Endothelial cell of umbilical vein (primary cell): ENCODE measurements around the gene LCOR. TPM values are rescaled to one million over a fixed set of nuclear protein-coding genes. Genes with fewer than 3 reads are reported as not detected.

Source experiments
- BruUV-seq: library from RNA; stranded (reverse); fragments of 400-500 nt; replicated peaks from 2 replicates; lab custom pipeline; 2021; lab: Mats Ljungman, UMichigan
- CTCF ChIA-PET: fragments of 300-600, 350-600 bp; sonication (Branson Sonifier 250); formaldehyde crosslinking; loops from one replicate; lab custom pipeline; 2021; ENCODE audit warnings: antibody characterized with exemption, inconsistent platforms; lab: Charles Lee
- POLR2A ChIA-PET: fragments of 300-600, 350-600 bp; sonication (Branson Sonifier 250); formaldehyde crosslinking; loops from one replicate; lab custom pipeline; 2021; ENCODE audit warnings: antibody characterized with exemption, inconsistent platforms; lab: Charles Lee
- DNase-seq: peaks from one replicate; pipeline ENCODE4 v3.0.0-alpha.2; 2011; ENCODE audit warnings: low read depth, low spot score
- FAIRE-seq: peaks from 2 replicates; lab custom pipeline; 2011; peaks lifted over from hg19 to GRCh38; lab: Jason Lieb, UNC
- H2AFZ ChIP-seq: 2 replicates; pipeline ENCODE4 v1.6.0; 2012; ENCODE audit warnings: low read depth, low read length, control low read depth, inconsistent platforms
- H3K27ac ChIP-seq: 2 replicates; pipeline ENCODE4 v1.5.1; 2011; ENCODE audit warnings: low read depth, mild to moderate bottlenecking, control low read depth, low read length, moderate library complexity; ENCODE audit not compliant: insufficient read depth
- H3K27me3 ChIP-seq, 2 experiments: 2 replicates each; pipeline versions ENCODE4 v1.6.0 to v1.6.1; 2011; ENCODE audit warnings: low read length in 2 of 2, mixed read lengths in 1 of 2; ENCODE audit not compliant: control insufficient read depth in 2 of 2, insufficient read depth in 2 of 2
- H3K36me3 ChIP-seq, 2 experiments: 2 replicates in 1 of 2; 3 replicates in 1 of 2; pipeline ENCODE4 v1.5.1; 2011; ENCODE audit warnings: low read length in 2 of 2, mild to moderate bottlenecking in 1 of 2, moderate library complexity in 1 of 2; ENCODE audit not compliant: control insufficient read depth in 2 of 2, insufficient read depth in 2 of 2; ENCODE audit errors: extremely low read depth in 1 of 2
- H3K4me1 ChIP-seq: 3 replicates; pipeline ENCODE4 v1.5.1; 2011; ENCODE audit warnings: mild to moderate bottlenecking, low read length; ENCODE audit not compliant: control insufficient read depth, insufficient read depth; ENCODE audit errors: extremely low read depth
- H3K4me2 ChIP-seq: 2 replicates; pipeline ENCODE4 v1.6.1; 2011; ENCODE audit warnings: low read length, control low read depth, mixed read lengths; ENCODE audit not compliant: insufficient read depth
- H3K4me3 ChIP-seq, 3 experiments: fragments of 200-600 bp in 1 of 3; sonication (generic), shearing (Covaris generic) in 1 of 3; replicated peaks in 1 of 3; 2 replicates each; pipeline ENCODE4 v1.5.1; 2011 to 2016; ENCODE audit warnings: control low read depth in 3 of 3, low read length in 3 of 3, mild to moderate bottlenecking in 2 of 3, inconsistent platforms in 1 of 3, low read depth in 1 of 3, moderate library complexity in 1 of 3; ENCODE audit not compliant: insufficient read depth in 1 of 3
- H3K79me2 ChIP-seq: 2 replicates; pipeline ENCODE4 v1.6.0; 2012; ENCODE audit warnings: low read length, inconsistent platforms; ENCODE audit not compliant: control insufficient read depth, insufficient read depth
- H3K9ac ChIP-seq: replicated peaks from 2 replicates; pipeline ENCODE3; 2011; ENCODE audit warnings: low read length, control low read depth; ENCODE audit not compliant: insufficient read depth; ENCODE audit errors: extremely low read depth
- H3K9me1 ChIP-seq: replicated peaks from 3 replicates; pipeline ENCODE4 v1.6.0; 2011; ENCODE audit warnings: mild to moderate bottlenecking, low read length; ENCODE audit not compliant: control insufficient read depth, insufficient read depth; ENCODE audit errors: extremely low read depth
- H3K9me3 ChIP-seq: replicated peaks from 2 replicates; pipeline ENCODE4 v1.5.1; 2012; ENCODE audit warnings: low read length, inconsistent platforms; ENCODE audit not compliant: control insufficient read depth, insufficient read depth
- H4K20me1 ChIP-seq: replicated peaks from 2 replicates; pipeline ENCODE3; 2011; ENCODE audit warnings: mild to moderate bottlenecking, low read length; ENCODE audit not compliant: control insufficient read depth, insufficient read depth; ENCODE audit errors: extremely low read depth
- EZH2 ChIP-seq: IDR thresholded peaks from 2 replicates; pipeline ENCODE4 v1.6.1; 2012; ENCODE audit warnings: borderline replicate concordance, low read depth, mild to moderate bottlenecking, moderate library complexity, low read length, inconsistent platforms; ENCODE audit not compliant: severe bottlenecking
- FOS ChIP-seq: IDR thresholded peaks from 2 replicates; pipeline ENCODE4 v1.6.1; 2011; ENCODE audit warnings: mild to moderate bottlenecking, low read length, moderate library complexity, borderline replicate concordance; ENCODE audit not compliant: insufficient read depth
- GATA2 ChIP-seq: IDR thresholded peaks from 2 replicates; pipeline ENCODE4 v1.7.0; 2011; ENCODE audit warnings: low read depth, mild to moderate bottlenecking, moderate library complexity, mixed read lengths, low read length; ENCODE audit not compliant: insufficient read length, insufficient read depth
- JUN ChIP-seq: IDR thresholded peaks from 2 replicates; pipeline ENCODE4 v1.6.1; 2011; ENCODE audit warnings: borderline replicate concordance, low read depth; ENCODE audit not compliant: insufficient read length, insufficient read depth
- MAX ChIP-seq: IDR thresholded peaks from 2 replicates; pipeline ENCODE4 v1.6.1; 2011; ENCODE audit not compliant: insufficient read depth, insufficient read length
- MYC ChIP-seq: IDR thresholded peaks from one replicate; pipeline ENCODE4 v1.6.1; 2011; ENCODE audit warnings: mild to moderate bottlenecking, low read depth, low read length
- POLR2AphosphoS5 ChIP-seq: IDR thresholded peaks from 2 replicates; pipeline ENCODE4 v1.6.1; 2012; ENCODE audit warnings: low read depth, mild to moderate bottlenecking, control low read depth, low read length, moderate library complexity; ENCODE audit not compliant: insufficient read depth
- dilution Hi-C: fragments of 300-500 bp; cut with MboI; formaldehyde crosslinking; loops from one replicate; pipeline ENCODE4 v1.15.0; 2019; ENCODE audit warnings: low sequenced_read_pairs; ENCODE audit not compliant: extremely low pct_ligation_motif_present
- intact Hi-C: fragments of 100-400 bp; cut with micrococcal nuclease; formaldehyde crosslinking; loops from one replicate; pipeline ENCODE4 v1.10.0; 2022
- polyA plus RNA-seq, 4 experiments: library from polyadenylated mRNA; depleted of rRNA in 3 of 4; stranded (reverse) in 3 of 4; unstranded in 1 of 4; fragments of >200 nt; gene quantifications; 2 replicates each; pipeline versions ENCODE4 v1.2.1 to v1.2.3, GENCODE V29; 2011 to 2012; ENCODE audit warnings: missing spikeins in 1 of 4
- total RNA-seq: library from RNA; stranded (reverse); gene quantifications from 2 replicates; pipeline ENCODE4 v1.2.3, GENCODE V29; 2021
- TF ChIP-seq, protein P1 (sequence below), 2 donors: IDR thresholded peaks; 1 replicate in 1 of 2; 2 replicates in 1 of 2; pipeline ENCODE4 v1.5.1; 2011; ENCODE audit warnings: low read length in 2 of 2, mild to moderate bottlenecking in 2 of 2, moderate library complexity in 2 of 2, control low read depth in 1 of 2, inconsistent platforms in 1 of 2, low read depth in 1 of 2; ENCODE audit not compliant: insufficient read depth in 1 of 2; ENCODE audit errors: extremely low read depth in 1 of 2

LCOR gene
- total and polyA plus RNA-seq, 2 donors (not counting 3 experiments of a cell fraction or from before 2014, with no cell fraction given): 11.6 to 39.0 TPM

- Histone ChIP-seq H3K4me2 (peak overlapping the region; percentile 64), H3K27ac (peak overlapping the region; percentile 54), H3K4me1 (peaks cover 18% of the 10 kb centered on the region), H3K4me3 (peak overlapping the region in 1 of 3 experiments; percentile 9), H3K9me1 (no peaks in the 10 kb centered on the region), H2AFZ (peak overlapping the region; percentile 24), H3K9ac (peak overlapping the region; percentile 25), H3K79me2 (no peaks in the 10 kb centered on the region), H3K36me3 (no peaks in the 10 kb centered on the region), H3K27me3 (no peaks in the 10 kb centered on the region), H4K20me1 (no peaks in the 10 kb centered on the region), H3K9me3 (no peaks in the 10 kb centered on the region)
- TF ChIP-seq EZH2 (no peak), GATA2 (no peak), MYC (no peak), MAX (no peak), JUN (no peak), FOS (no peak), POLR2AphosphoS5 (no peak)
- TF ChIP-seq, protein P1, sequence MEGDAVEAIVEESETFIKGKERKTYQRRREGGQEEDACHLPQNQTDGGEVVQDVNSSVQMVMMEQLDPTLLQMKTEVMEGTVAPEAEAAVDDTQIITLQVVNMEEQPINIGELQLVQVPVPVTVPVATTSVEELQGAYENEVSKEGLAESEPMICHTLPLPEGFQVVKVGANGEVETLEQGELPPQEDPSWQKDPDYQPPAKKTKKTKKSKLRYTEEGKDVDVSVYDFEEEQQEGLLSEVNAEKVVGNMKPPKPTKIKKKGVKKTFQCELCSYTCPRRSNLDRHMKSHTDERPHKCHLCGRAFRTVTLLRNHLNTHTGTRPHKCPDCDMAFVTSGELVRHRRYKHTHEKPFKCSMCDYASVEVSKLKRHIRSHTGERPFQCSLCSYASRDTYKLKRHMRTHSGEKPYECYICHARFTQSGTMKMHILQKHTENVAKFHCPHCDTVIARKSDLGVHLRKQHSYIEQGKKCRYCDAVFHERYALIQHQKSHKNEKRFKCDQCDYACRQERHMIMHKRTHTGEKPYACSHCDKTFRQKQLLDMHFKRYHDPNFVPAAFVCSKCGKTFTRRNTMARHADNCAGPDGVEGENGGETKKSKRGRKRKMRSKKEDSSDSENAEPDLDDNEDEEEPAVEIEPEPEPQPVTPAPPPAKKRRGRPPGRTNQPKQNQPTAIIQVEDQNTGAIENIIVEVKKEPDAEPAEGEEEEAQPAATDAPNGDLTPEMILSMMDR (IDR thresholded peaks at IDR 0.05; ENCODE audit: extremely low read depth in 1 of 2, insufficient read depth in 1 of 2, low read depth in 1 of 2, low read length in 2 of 2): no peak
- POLR2A ChIA-PET: interaction anchor here (1.5 kb wide), 1 partner anchor 14 kb away, joined by 4 read pairs; no protein-coding TSS in a partner anchor
- BruUV-seq: no TSS peak
- DNase-seq (no peak), FAIRE-seq (no peak)
- intact Hi-C loops (loop anchor here (1.0 to 2.0 kb wide), 3 partner anchors 14 to 383 kb away; no protein-coding TSS in a partner anchor), dilution Hi-C loops (no loop called here)
- CTCF ChIA-PET: interaction anchor here (1.2 to 9.2 kb wide), 9 partner anchors 8 to 648 kb away, joined by 4 to 161 read pairs (median 19); partner anchors contain the start of gene LCOR
Observed at GRCh38 chr10:97023401-97024167, 191.5 kb downstream of the LCOR start.
